ENCODE measurements around the gene GALNT13. TPM values are rescaled to one million over a fixed set of nuclear protein-coding genes. Genes with fewer than 3 reads are reported as not detected.

Gene GALNT13
- total and polyA plus RNA-seq, 10 of the 15 experiments (the other 5 are each of a cell fraction or from before 2014, with no cell fraction given), result 0.04 TPM; not detected in 9

- H3K27me3 ChIP-seq (replicated peaks in 1 of 2; ENCODE audit: control insufficient read depth in 2 of 2, insufficient read depth in 2 of 2, low read length in 1 of 2), result no peaks in the 10 kb centered on the region
- in situ Hi-C loops (cut with MboI), result no loop called here
- no peaks in the 10 kb centered on the region for H3K9me3 ChIP-seq (replicated peaks; ENCODE audit: control insufficient read depth, insufficient read depth, low read length)
- no peaks in the 10 kb centered on the region for H3K4me1 ChIP-seq (ENCODE audit: control insufficient read depth, insufficient read depth, low read length)
- H3K9ac ChIP-seq (ENCODE audit: control insufficient read depth, insufficient read depth, low read length), result no peak overlapping the region
- no peak for DNase-seq (ENCODE audit: low read depth, low spot score)
- no peak overlapping the region for H2AFZ ChIP-seq (ENCODE audit: control insufficient read depth, low read depth, low read length)
- H3K27ac ChIP-seq (ENCODE audit: control insufficient read depth, insufficient read depth), result no peak overlapping the region
- no peaks in the 10 kb centered on the region for H3K79me2 ChIP-seq (ENCODE audit: control insufficient read depth, insufficient read depth, low read length)
- no peak for FAIRE-seq
- ATAC-seq, result no peak
- 0% methylated on average over 1 of the region's 1 CpG for WGBS (ENCODE audit: insufficient coverage, insufficient replicate concordance, low lambda C conversion rate, missing lambda C conversion rate)
- intact Hi-C loops (cut with micrococcal nuclease; ENCODE audit: unreplicated experiment), result no loop called here
- ChIA-PET RAD21 (ENCODE audit: unreplicated experiment) (no interaction called here), SMC1A (ENCODE audit: uncharacterized antibody, unreplicated experiment) (interaction anchor here (1.0 kb wide), 1 partner anchor 12 kb away, joined by 3 read pairs; no protein-coding TSS in a partner anchor), POLR2A (no interaction called here), CTCF (no interaction called here)
- no peak overlapping the region for H3K4me2 ChIP-seq (ENCODE audit: control insufficient read depth, insufficient read depth)
- no TSS peak for BruUV-seq (replicated peaks)
- H3K4me3 ChIP-seq, result no peak overlapping the region
- no peaks in the 10 kb centered on the region for H3K36me3 ChIP-seq (ENCODE audit: control insufficient read depth in 2 of 2, insufficient read depth in 2 of 2, low read length in 1 of 2)
- TF ChIP-seq BACH1 (IDR thresholded peaks at IDR 0.05; ENCODE audit: borderline replicate concordance) (no peak), CREM (IDR thresholded peaks at IDR 0.05; ENCODE audit: low read depth) (no peak), ZNF274 (IDR thresholded peaks at IDR 0.05; ENCODE audit: insufficient read depth, insufficient read length) (no peak), TCF12 (IDR thresholded peaks at IDR 0.05; ENCODE audit: low read depth, low read length) (no peak), CEBPZ (IDR thresholded peaks at IDR 0.05; ENCODE audit: low read depth, low read length) (no peak), ETV6 (conservative IDR thresholded peaks at IDR 0.05 in 1 of 2, IDR thresholded peaks at IDR 0.05 in 1 of 2; ENCODE audit: borderline replicate concordance in 1 of 2, low read depth in 1 of 2) (no peak), CHD2 (IDR thresholded peaks at IDR 0.05; ENCODE audit: borderline replicate concordance, low read depth, low read length) (no peak), YBX1 (IDR thresholded peaks at IDR 0.05) (no peak), ASH2L (IDR thresholded peaks at IDR 0.05; ENCODE audit: borderline replicate concordance, low read depth) (no peak), SIX5 (IDR thresholded peaks at IDR 0.05; ENCODE audit: low read depth, low read length, severe bottlenecking) (no peak)
- no peaks in the 10 kb centered on the region for H4K20me1 ChIP-seq (ENCODE audit: control insufficient read depth, insufficient read depth)
These were observed 259.1 kb downstream of the GALNT13 start for GRCh38 chr2:154130821-154131220.

All from GM12878 (cell line).